Mammary epithelial cell (primary cell): ENCODE results near the gene ZC3HAV1L.

Experiments
- EZH2 ChIP-seq: IDR thresholded peaks from 2 replicates; pipeline ENCODE4 v1.6.1; 2012; ENCODE audit warnings: low read length, inconsistent platforms, borderline replicate concordance
- TF ChIP-seq, protein P1 (sequence below), 2 donors: IDR thresholded peaks in 1 of 2; conservative IDR thresholded peaks in 1 of 2; 2 replicates each; pipeline ENCODE4 v1.5.1; 2011 to 2012; ENCODE audit warnings: inconsistent platforms in 2 of 2, low read length in 2 of 2, mild to moderate bottlenecking in 2 of 2, control low read depth in 1 of 2, low read depth in 1 of 2; ENCODE audit not compliant: insufficient read depth in 1 of 2; ENCODE audit errors: extremely low read depth in 1 of 2

DNA sequence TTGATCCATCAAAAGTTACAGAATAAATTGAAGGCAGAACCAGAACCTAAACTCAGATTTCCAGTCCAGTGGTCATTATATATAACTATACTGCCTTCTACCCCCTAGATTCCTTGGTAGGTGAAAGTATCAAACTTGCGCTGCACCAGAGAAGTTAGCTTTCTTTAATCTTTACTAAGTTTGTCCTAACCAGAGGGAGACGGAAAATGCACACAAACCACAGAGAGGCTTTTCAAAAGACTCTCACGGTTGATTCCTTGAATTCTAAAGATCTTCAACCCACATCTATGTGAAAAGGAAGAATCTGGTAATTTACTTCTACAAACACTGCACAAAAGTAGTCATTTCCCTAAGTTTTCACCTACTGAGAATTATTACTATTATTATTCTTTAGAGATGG, 36.4 kb downstream of the ZC3HAV1L start:
- TF ChIP-seq, protein P1, sequence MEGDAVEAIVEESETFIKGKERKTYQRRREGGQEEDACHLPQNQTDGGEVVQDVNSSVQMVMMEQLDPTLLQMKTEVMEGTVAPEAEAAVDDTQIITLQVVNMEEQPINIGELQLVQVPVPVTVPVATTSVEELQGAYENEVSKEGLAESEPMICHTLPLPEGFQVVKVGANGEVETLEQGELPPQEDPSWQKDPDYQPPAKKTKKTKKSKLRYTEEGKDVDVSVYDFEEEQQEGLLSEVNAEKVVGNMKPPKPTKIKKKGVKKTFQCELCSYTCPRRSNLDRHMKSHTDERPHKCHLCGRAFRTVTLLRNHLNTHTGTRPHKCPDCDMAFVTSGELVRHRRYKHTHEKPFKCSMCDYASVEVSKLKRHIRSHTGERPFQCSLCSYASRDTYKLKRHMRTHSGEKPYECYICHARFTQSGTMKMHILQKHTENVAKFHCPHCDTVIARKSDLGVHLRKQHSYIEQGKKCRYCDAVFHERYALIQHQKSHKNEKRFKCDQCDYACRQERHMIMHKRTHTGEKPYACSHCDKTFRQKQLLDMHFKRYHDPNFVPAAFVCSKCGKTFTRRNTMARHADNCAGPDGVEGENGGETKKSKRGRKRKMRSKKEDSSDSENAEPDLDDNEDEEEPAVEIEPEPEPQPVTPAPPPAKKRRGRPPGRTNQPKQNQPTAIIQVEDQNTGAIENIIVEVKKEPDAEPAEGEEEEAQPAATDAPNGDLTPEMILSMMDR (conservative IDR thresholded peaks at IDR 0.05 in 1 of 2, IDR thresholded peaks at IDR 0.05 in 1 of 2; ENCODE audit: extremely low read depth in 1 of 2, insufficient read depth in 1 of 2, low read depth in 1 of 2, low read length in 2 of 2), result no peak
- no peak for TF ChIP-seq EZH2
